ENCODE results near the gene LDHD.

Gene LDHD

GRCh38 chr16:75074920-75075687 lies 41.5 kb downstream of the LDHD start:
- no peaks in the 10 kb centered on the region for H3K9me2 ChIP-seq (ENCODE audit: low read depth, low read length)
- H3K27me3 ChIP-seq (ENCODE audit: insufficient read depth, low read length) = no peaks in the 10 kb centered on the region; the same call in 1 of the 2 replicates
- no peak for TF ChIP-seq EZH2 (IDR thresholded peaks at IDR 0.05; ENCODE audit: borderline replicate concordance, low read length)
- no peak for TF ChIP-seq CTCF (IDR thresholded peaks at IDR 0.05; ENCODE audit: low read length)
- H3K4me3 ChIP-seq (ENCODE audit: low read depth, low read length, poor library complexity, severe bottlenecking) = no peak overlapping the region
- no peaks in the 10 kb centered on the region for H3K9me3 ChIP-seq (ENCODE audit: low read length)
- no peaks in the 10 kb centered on the region for H3F3A ChIP-seq (ENCODE audit: insufficient read depth, low read length)
- no peak overlapping the region for H3K27ac ChIP-seq (ENCODE audit: low read depth, low read length, poor library complexity, severe bottlenecking)
- no peaks in the 10 kb centered on the region for H4K20me1 ChIP-seq (ENCODE audit: insufficient read depth, low read length)
- peak overlapping the region; percentile 31 for H3K4me2 ChIP-seq (ENCODE audit: low read length)
- no peak overlapping the region for H2AFZ ChIP-seq (ENCODE audit: low read length)
- H3K9ac ChIP-seq (ENCODE audit: low read length) = no peak overlapping the region
- no peaks in the 10 kb centered on the region for H3K79me2 ChIP-seq (ENCODE audit: insufficient read depth, low read length)
- no peaks in the 10 kb centered on the region for H3K36me3 ChIP-seq (ENCODE audit: insufficient read depth, low read length)
- peaks cover 10% of the 10 kb centered on the region for H3K4me1 ChIP-seq (ENCODE audit: insufficient read depth, low read length, severe bottlenecking)

GRCh38 chr16:75074304-75074793 lies 42.2 kb downstream of the LDHD start:
- no peak overlapping the region for H3K9ac ChIP-seq (ENCODE audit: low read length)
- no peaks in the 10 kb centered on the region for H3K79me2 ChIP-seq (ENCODE audit: insufficient read depth, low read length)
- H4K20me1 ChIP-seq (ENCODE audit: insufficient read depth, low read length) = no peaks in the 10 kb centered on the region
- no peaks in the 10 kb centered on the region; the same call in 1 of the 2 replicates for H3K27me3 ChIP-seq (ENCODE audit: insufficient read depth, low read length)
- no peaks in the 10 kb centered on the region for H3K36me3 ChIP-seq (ENCODE audit: insufficient read depth, low read length)
- H3K9me3 ChIP-seq (ENCODE audit: low read length) = no peaks in the 10 kb centered on the region
- H3K4me3 ChIP-seq (ENCODE audit: low read depth, low read length, poor library complexity, severe bottlenecking) = no peak overlapping the region
- H3K27ac ChIP-seq (ENCODE audit: low read depth, low read length, poor library complexity, severe bottlenecking) = no peak overlapping the region
- no peaks in the 10 kb centered on the region for H3F3A ChIP-seq (ENCODE audit: insufficient read depth, low read length)
- no peak for TF ChIP-seq EZH2 (IDR thresholded peaks at IDR 0.05; ENCODE audit: borderline replicate concordance, low read length)
- TF ChIP-seq CTCF (IDR thresholded peaks at IDR 0.05; ENCODE audit: low read length) = no peak
- no peaks in the 10 kb centered on the region for H3K9me2 ChIP-seq (ENCODE audit: low read depth, low read length)
- H3K4me1 ChIP-seq (ENCODE audit: insufficient read depth, low read length, severe bottlenecking) = peaks cover 10% of the 10 kb centered on the region
- no peak overlapping the region for H3K4me2 ChIP-seq (ENCODE audit: low read length)
- H2AFZ ChIP-seq (ENCODE audit: low read length) = no peak overlapping the region

- Histone ChIP-seq H2AFZ (ENCODE audit: low read length) (no peak overlapping the region), H3K27ac (ENCODE audit: low read depth, low read length, poor library complexity, severe bottlenecking) (no peak overlapping the region), H4K20me1 (ENCODE audit: insufficient read depth, low read length) (no peaks in the 10 kb centered on the region), H3K9me3 (ENCODE audit: low read length) (no peaks in the 10 kb centered on the region), H3K4me2 (ENCODE audit: low read length) (no peak overlapping the region), H3K79me2 (ENCODE audit: insufficient read depth, low read length) (no peaks in the 10 kb centered on the region), H3K9me2 (ENCODE audit: low read depth, low read length) (no peaks in the 10 kb centered on the region), H3K4me1 (ENCODE audit: insufficient read depth, low read length, severe bottlenecking) (peaks cover 10% of the 10 kb centered on the region), H3K36me3 (ENCODE audit: insufficient read depth, low read length) (no peaks in the 10 kb centered on the region), H3K4me3 (ENCODE audit: low read depth, low read length, poor library complexity, severe bottlenecking) (no peak overlapping the region), H3F3A (ENCODE audit: insufficient read depth, low read length) (no peaks in the 10 kb centered on the region), H3K9ac (ENCODE audit: low read length) (no peak overlapping the region), H3K27me3 (ENCODE audit: insufficient read depth, low read length) (no peaks in the 10 kb centered on the region; the same call in 1 of the 2 replicates)
- TF ChIP-seq EZH2 (IDR thresholded peaks at IDR 0.05; ENCODE audit: borderline replicate concordance, low read length) = no peak
Observed at GRCh38 chr16:75073545-75074303, 42.9 kb downstream of the LDHD start.

Measured in OCI-LY1 (cell line).